Measurements from ENCODE around the gene GALNT6. TPM values are rescaled to one million over a fixed set of nuclear protein-coding genes. Genes with fewer than 3 reads are reported as not detected.

GALNT6 gene
- polyA plus RNA-seq, 2 of the 4 experiments (the other 2 are of a cell fraction) = 3.6 to 4.3 TPM

GRCh38 chr12:51345681-51346080, 45.5 kb downstream of the GALNT6 start:
- POLR2A ChIA-PET = no interaction called here
- TF ChIP-seq HOXA7 (CRISPR knock-in tag; IDR thresholded peaks at IDR 0.05) (no peak), RAD21 (conservative IDR thresholded peaks at IDR 0.05 in 1 of 2, IDR thresholded peaks at IDR 0.05 in 1 of 2) (no peak), FOSB (CRISPR knock-in tag; IDR thresholded peaks at IDR 0.05) (no peak), RFX5 (IDR thresholded peaks at IDR 0.05) (no peak), JUN (IDR thresholded peaks at IDR 0.05) (no peak), HEYL (CRISPR knock-in tag; IDR thresholded peaks at IDR 0.05) (no peak), KDM1A (IDR thresholded peaks at IDR 0.05; ENCODE audit: low read depth) (no peak), CHD4 (IDR thresholded peaks at IDR 0.05; ENCODE audit: borderline replicate concordance) (no peak), CHD2 (IDR thresholded peaks at IDR 0.05; ENCODE audit: low read length, partially characterized antibody) (no peak), HOXB5 (CRISPR knock-in tag; IDR thresholded peaks at IDR 0.05) (no peak), EHF (CRISPR knock-in tag; IDR thresholded peaks at IDR 0.05) (no peak), GATA3 (IDR thresholded peaks at IDR 0.05; ENCODE audit: borderline replicate concordance) (no peak), PBX3 (IDR thresholded peaks at IDR 0.05) (no peak), CTCF (IDR thresholded peaks at IDR 0.05) (no peak), NPAS2 (CRISPR knock-in tag; IDR thresholded peaks at IDR 0.05; ENCODE audit: borderline replicate concordance) (no peak)
- WGBS (ENCODE audit: missing lambda C conversion rate) = 71% methylated on average over 7 of the region's 7 CpGs
- DNase-seq (ENCODE audit: low read depth in 1 of 2, low spot score in 1 of 2) (no peak), FAIRE-seq (no peak), ATAC-seq (no peak)
- no peaks in the 10 kb centered on the region for H3K9me3 ChIP-seq
- peak overlapping the region in 1 of 2 experiments; percentile 52; a peak in 2 of 6 replicates for H3K27ac ChIP-seq
- H3K4me3 ChIP-seq = no peak overlapping the region
- peaks cover 10% of the 10 kb centered on the region for H3K4me1 ChIP-seq
- no peak overlapping the region for H3K4me2 ChIP-seq
- CTCF ChIA-PET = interaction anchor here (1.0 to 12.5 kb wide), 5 partner anchors 7 to 242 kb away, joined by 3 to 270 read pairs (median 110); partner anchors contain the start of gene SMAGP

- no peak for FAIRE-seq
Observed at GRCh38 chr12:51343201-51343600, 48.0 kb downstream of the GALNT6 start.

More at GRCh38 chr12:51343201-51343600, 48.0 kb downstream of the GALNT6 start:
- ChIA-PET CTCF (interaction anchor here (3.4 to 12.5 kb wide), 5 partner anchors 10 to 518 kb away, joined by 9 to 270 read pairs (median 110); partner anchors contain the start of gene SMAGP), POLR2A (no interaction called here)
- 96% methylated on average over 2 of the region's 2 CpGs for WGBS (ENCODE audit: missing lambda C conversion rate)
- Histone ChIP-seq H3K4me2 (no peak overlapping the region), H3K27ac (no peak overlapping the region), H3K4me1 (peaks cover 10% of the 10 kb centered on the region), H3K9me3 (no peaks in the 10 kb centered on the region), H3K4me3 (no peak overlapping the region)
- ATAC-seq = no peak
- DNase-seq (ENCODE audit: low read depth in 1 of 2, low spot score in 1 of 2) = no peak
- TF ChIP-seq ELK1 (IDR thresholded peaks at IDR 0.05; ENCODE audit: low read depth, low read length) (no peak), PBX3 (IDR thresholded peaks at IDR 0.05) (no peak), RCOR1 (IDR thresholded peaks at IDR 0.05; ENCODE audit: low read depth, low read length) (no peak), HDAC2 (IDR thresholded peaks at IDR 0.05) (no peak), TFCP2L1 (CRISPR knock-in tag; IDR thresholded peaks at IDR 0.05) (no peak), NR3C1 (IDR thresholded peaks at IDR 0.05) (no peak), POLR2A (IDR thresholded peaks at IDR 0.05; ENCODE audit: low read length) (no peak), ESRRA (IDR thresholded peaks at IDR 0.05; ENCODE audit: borderline replicate concordance, low read length) (no peak), HOXB5 (CRISPR knock-in tag; IDR thresholded peaks at IDR 0.05) (no peak), CTCF (IDR thresholded peaks at IDR 0.05) (no peak), EHF (CRISPR knock-in tag; IDR thresholded peaks at IDR 0.05) (no peak), GATA3 (IDR thresholded peaks at IDR 0.05; ENCODE audit: borderline replicate concordance) (no peak), HEYL (CRISPR knock-in tag; IDR thresholded peaks at IDR 0.05) (no peak)
